ENCODE results near the gene NFKBIL1. TPM values are rescaled to one million over a fixed set of nuclear protein-coding genes. Genes with fewer than 3 reads are reported as not detected.
A peak's percentile ranks its signal among the peaks of the same experiment; 100 is the strongest.

Gene NFKBIL1
- total RNA-seq, 1 donor from 2014 or later, result 13.4 TPM

DNA sequence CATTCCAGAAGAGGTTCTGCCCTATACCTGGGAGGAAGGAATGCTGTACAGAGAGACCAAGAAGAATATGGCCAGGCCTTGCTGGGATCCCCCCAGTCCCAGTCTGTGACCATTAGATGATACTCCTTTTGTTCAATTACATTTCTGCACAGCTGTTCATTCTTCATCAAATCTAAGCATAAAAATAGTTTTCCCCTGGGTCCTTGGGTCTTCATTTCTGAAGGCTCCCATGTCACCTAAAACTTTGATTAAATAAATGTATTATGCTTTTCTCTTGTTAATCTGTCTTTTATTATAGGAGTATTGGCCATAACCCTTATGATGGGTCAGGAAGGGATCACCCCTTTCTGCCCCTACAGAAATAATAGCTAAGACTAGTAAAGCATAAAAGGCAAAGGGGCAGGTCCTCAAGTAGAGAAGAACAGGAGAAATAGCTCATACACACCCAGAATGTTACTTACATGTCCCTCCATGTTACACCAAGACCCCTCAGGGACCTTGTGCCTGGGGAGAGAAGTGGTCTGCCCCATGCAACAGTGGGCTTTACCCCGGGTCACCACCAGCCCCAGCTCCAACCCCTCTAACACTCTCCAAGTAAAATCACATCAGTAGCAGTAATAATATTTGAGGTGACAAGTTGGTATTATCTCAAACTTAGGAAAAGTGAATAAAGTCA, 22.6 kb downstream of the NFKBIL1 start:
- Mint-ChIP-seq H3K27me3 (ENCODE audit: unreplicated experiment) (peaks cover 5% of the 10 kb centered on the region), H3K27ac (ENCODE audit: unreplicated experiment) (no peak overlapping the region), H3K4me3 (ENCODE audit: unreplicated experiment) (no peak overlapping the region), H3K36me3 (ENCODE audit: low read depth, unreplicated experiment) (no peaks in the 10 kb centered on the region), H3K4me1 (ENCODE audit: unreplicated experiment) (peaks cover 14% of the 10 kb centered on the region), H3K9me3 (ENCODE audit: unreplicated experiment) (no peaks in the 10 kb centered on the region)
- DNase-seq (ENCODE audit: low spot score), result no peak
- TF ChIP-seq, protein P1, sequence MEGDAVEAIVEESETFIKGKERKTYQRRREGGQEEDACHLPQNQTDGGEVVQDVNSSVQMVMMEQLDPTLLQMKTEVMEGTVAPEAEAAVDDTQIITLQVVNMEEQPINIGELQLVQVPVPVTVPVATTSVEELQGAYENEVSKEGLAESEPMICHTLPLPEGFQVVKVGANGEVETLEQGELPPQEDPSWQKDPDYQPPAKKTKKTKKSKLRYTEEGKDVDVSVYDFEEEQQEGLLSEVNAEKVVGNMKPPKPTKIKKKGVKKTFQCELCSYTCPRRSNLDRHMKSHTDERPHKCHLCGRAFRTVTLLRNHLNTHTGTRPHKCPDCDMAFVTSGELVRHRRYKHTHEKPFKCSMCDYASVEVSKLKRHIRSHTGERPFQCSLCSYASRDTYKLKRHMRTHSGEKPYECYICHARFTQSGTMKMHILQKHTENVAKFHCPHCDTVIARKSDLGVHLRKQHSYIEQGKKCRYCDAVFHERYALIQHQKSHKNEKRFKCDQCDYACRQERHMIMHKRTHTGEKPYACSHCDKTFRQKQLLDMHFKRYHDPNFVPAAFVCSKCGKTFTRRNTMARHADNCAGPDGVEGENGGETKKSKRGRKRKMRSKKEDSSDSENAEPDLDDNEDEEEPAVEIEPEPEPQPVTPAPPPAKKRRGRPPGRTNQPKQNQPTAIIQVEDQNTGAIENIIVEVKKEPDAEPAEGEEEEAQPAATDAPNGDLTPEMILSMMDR (IDR thresholded peaks at IDR 0.05; ENCODE audit: unreplicated experiment), result no peak

DNA sequence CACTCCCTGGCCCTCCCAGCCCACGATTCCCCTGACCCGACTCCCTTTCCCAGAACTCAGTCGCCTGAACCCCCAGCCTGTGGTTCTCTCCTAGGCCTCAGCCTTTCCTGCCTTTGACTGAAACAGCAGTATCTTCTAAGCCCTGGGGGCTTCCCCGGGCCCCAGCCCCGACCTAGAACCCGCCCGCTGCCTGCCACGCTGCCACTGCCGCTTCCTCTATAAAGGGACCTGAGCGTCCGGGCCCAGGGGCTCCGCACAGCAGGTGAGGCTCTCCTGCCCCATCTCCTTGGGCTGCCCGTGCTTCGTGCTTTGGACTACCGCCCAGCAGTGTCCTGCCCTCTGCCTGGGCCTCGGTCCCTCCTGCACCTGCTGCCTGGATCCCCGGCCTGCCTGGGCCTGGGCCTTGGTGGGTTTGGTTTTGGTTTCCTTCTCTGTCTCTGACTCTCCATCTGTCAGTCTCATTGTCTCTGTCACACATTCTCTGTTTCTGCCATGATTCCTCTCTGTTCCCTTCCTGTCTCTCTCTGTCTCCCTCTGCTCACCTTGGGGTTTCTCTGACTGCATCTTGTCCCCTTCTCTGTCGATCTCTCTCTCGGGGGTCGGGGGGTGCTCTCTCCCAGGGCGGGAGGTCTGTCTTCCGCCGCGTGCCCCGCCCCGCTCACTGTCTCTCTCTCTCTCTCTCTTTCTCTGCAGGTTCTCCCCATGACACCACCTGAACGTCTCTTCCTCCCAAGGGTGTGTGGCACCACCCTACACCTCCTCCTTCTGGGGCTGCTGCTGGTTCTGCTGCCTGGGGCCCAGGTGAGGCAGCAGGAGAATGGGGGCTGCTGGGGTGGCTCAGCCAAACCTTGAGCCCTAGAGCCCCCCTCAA, 24.9 kb downstream of the NFKBIL1 start, which contains the start of gene LTA:
LTA (plus strand) TSS at position 249 of the 871 bp plus-strand sequence; CDS start at position 703, 454 bp downstream.
- H3K4me1 Mint-ChIP-seq (ENCODE audit: unreplicated experiment), result peaks cover 15% of the 10 kb centered on the region
- H3K9me3 Mint-ChIP-seq (ENCODE audit: unreplicated experiment), result no peaks in the 10 kb centered on the region
- H3K36me3 Mint-ChIP-seq (ENCODE audit: low read depth, unreplicated experiment), result no peaks in the 10 kb centered on the region
- TF ChIP-seq, protein P1 (IDR thresholded peaks at IDR 0.05; ENCODE audit: unreplicated experiment), result no peak
- no peak within 1 kb of the TSS for H3K4me3 Mint-ChIP-seq (ENCODE audit: unreplicated experiment)
- DNase-seq (ENCODE audit: low spot score), result no peak
- H3K27me3 Mint-ChIP-seq (ENCODE audit: unreplicated experiment), result peaks cover 9% of the 10 kb centered on the region
- peak within 1 kb of the TSS; percentile 13 for H3K27ac Mint-ChIP-seq (ENCODE audit: unreplicated experiment)

DNA sequence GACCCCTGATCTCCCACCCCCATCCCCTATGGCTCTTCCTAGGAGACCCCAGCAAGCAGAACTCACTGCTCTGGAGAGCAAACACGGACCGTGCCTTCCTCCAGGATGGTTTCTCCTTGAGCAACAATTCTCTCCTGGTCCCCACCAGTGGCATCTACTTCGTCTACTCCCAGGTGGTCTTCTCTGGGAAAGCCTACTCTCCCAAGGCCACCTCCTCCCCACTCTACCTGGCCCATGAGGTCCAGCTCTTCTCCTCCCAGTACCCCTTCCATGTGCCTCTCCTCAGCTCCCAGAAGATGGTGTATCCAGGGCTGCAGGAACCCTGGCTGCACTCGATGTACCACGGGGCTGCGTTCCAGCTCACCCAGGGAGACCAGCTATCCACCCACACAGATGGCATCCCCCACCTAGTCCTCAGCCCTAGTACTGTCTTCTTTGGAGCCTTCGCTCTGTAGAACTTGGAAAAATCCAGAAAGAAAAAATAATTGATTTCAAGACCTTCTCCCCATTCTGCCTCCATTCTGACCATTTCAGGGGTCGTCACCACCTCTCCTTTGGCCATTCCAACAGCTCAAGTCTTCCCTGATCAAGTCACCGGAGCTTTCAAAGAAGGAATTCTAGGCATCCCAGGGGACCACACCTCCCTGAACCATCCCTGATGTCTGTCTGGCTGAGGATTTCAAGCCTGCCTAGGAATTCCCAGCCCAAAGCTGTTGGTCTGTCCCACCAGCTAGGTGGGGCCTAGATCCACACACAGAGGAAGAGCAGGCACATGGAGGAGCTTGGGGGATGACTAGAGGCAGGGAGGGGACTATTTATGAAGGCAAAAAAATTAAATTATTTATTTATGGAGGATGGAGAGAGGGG, 26.1 kb downstream of the NFKBIL1 start:
- peak overlapping the region; percentile 42 for H3K27ac Mint-ChIP-seq (ENCODE audit: unreplicated experiment)

DNA sequence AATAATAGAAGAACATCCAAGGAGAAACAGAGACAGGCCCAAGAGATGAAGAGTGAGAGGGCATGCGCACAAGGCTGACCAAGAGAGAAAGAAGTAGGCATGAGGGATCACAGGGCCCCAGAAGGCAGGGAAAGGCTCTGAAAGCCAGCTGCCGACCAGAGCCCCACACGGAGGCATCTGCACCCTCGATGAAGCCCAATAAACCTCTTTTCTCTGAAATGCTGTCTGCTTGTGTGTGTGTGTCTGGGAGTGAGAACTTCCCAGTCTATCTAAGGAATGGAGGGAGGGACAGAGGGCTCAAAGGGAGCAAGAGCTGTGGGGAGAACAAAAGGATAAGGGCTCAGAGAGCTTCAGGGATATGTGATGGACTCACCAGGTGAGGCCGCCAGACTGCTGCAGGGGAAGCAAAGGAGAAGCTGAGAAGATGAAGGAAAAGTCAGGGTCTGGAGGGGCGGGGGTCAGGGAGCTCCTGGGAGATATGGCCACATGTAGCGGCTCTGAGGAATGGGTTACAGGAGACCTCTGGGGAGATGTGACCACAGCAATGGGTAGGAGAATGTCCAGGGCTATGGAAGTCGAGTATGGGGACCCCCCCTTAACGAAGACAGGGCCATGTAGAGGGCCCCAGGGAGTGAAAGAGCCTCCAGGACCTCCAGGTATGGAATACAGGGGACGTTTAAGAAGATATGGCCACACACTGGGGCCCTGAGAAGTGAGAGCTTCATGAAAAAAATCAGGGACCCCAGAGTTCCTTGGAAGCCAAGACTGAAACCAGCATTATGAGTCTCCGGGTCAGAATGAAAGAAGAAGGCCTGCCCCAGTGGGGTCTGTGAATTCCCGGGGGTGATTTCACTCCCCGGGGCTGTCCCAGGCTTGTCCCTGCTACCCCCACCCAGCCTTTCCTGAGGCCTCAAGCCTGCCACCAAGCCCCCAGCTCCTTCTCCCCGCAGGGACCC, 27.0 kb downstream of the NFKBIL1 start:
- TF ChIP-seq, protein P1 (IDR thresholded peaks at IDR 0.05; ENCODE audit: unreplicated experiment), result no peak
- Mint-ChIP-seq H3K9me3 (ENCODE audit: unreplicated experiment) (no peaks in the 10 kb centered on the region), H3K4me3 (ENCODE audit: unreplicated experiment) (no peak overlapping the region), H3K4me1 (ENCODE audit: unreplicated experiment) (peaks cover 13% of the 10 kb centered on the region), H3K27ac (ENCODE audit: unreplicated experiment) (no peak overlapping the region), H3K36me3 (ENCODE audit: low read depth, unreplicated experiment) (no peaks in the 10 kb centered on the region), H3K27me3 (ENCODE audit: unreplicated experiment) (peaks cover 8% of the 10 kb centered on the region)
- no peak for DNase-seq (ENCODE audit: low spot score)

More for the DNA sequence above, 26.1 kb downstream of the NFKBIL1 start:
- Mint-ChIP-seq H3K36me3 (ENCODE audit: low read depth, unreplicated experiment) (no peaks in the 10 kb centered on the region), H3K27me3 (ENCODE audit: unreplicated experiment) (peaks cover 9% of the 10 kb centered on the region), H3K9me3 (ENCODE audit: unreplicated experiment) (no peaks in the 10 kb centered on the region), H3K4me3 (ENCODE audit: unreplicated experiment) (no peak overlapping the region), H3K4me1 (ENCODE audit: unreplicated experiment) (peaks cover 13% of the 10 kb centered on the region)
- TF ChIP-seq, protein P1 (IDR thresholded peaks at IDR 0.05; ENCODE audit: unreplicated experiment), result no peak
- no peak for DNase-seq (ENCODE audit: low spot score)

All from endothelial cell (in vitro differentiated cells).